Stomach (tissue), 4 donors: ENCODE data around the gene CNTN1.

Experiments used
- EP300 ChIP-seq: sonication (generic); formaldehyde crosslinking; IDR thresholded peaks from one replicate; pipeline ENCODE4 v1.6.1; 2017; ENCODE audit warnings: antibody characterized with exemption
- POLR2A ChIP-seq, 4 donors: fragments of 450-650 bp; IDR thresholded peaks; one replicate each; pipeline ENCODE4 v1.6.1; 2016; ENCODE audit warnings: antibody characterized with exemption in 4 of 4, control low read depth in 2 of 4, mild to moderate bottlenecking in 1 of 4, moderate library complexity in 1 of 4
- POLR2AphosphoS5 ChIP-seq, 3 donors: sonication (generic); formaldehyde crosslinking; IDR thresholded peaks; one replicate each; pipeline ENCODE4 v1.6.1; 2016; ENCODE audit warnings: antibody characterized with exemption in 3 of 3
- TF ChIP-seq, protein P1 (sequence below), 7 experiments: fragments of 450-650 bp in 4 of 7; fragments of 200-600 bp in 3 of 7; sonication (generic) in 3 of 7; IDR thresholded peaks; one replicate each; pipeline ENCODE4 v1.5.1; 2016 to 2019; ENCODE audit warnings: antibody characterized with exemption in 7 of 7, control low read depth in 2 of 7, mild to moderate bottlenecking in 1 of 7

DNA sequence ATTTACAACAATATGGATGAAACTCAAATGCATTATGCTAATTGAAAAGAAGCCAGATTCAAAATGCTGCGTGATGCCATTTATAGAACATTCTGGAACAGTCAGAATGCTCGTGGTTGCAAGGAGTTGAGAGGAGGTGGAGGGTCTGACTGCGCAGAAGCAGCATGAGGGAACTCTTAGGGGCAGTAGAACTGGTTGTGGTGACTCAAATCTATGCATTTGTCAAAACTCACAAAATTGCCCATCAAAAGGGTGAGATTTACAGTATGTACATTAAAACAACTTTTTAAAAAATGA is 382.2 kb downstream of the CNTN1 start:
- no peak for TF ChIP-seq POLR2A (IDR thresholded peaks at IDR 0.05)
- TF ChIP-seq, protein P1, sequence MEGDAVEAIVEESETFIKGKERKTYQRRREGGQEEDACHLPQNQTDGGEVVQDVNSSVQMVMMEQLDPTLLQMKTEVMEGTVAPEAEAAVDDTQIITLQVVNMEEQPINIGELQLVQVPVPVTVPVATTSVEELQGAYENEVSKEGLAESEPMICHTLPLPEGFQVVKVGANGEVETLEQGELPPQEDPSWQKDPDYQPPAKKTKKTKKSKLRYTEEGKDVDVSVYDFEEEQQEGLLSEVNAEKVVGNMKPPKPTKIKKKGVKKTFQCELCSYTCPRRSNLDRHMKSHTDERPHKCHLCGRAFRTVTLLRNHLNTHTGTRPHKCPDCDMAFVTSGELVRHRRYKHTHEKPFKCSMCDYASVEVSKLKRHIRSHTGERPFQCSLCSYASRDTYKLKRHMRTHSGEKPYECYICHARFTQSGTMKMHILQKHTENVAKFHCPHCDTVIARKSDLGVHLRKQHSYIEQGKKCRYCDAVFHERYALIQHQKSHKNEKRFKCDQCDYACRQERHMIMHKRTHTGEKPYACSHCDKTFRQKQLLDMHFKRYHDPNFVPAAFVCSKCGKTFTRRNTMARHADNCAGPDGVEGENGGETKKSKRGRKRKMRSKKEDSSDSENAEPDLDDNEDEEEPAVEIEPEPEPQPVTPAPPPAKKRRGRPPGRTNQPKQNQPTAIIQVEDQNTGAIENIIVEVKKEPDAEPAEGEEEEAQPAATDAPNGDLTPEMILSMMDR (IDR thresholded peaks at IDR 0.05): no peak
- TF ChIP-seq POLR2AphosphoS5 (IDR thresholded peaks at IDR 0.05): no peak
- TF ChIP-seq EP300: no peak
